ENCODE data around the gene WDFY3.

WDFY3 gene

GRCh38 chr4:84796394-84796793 lies 170.1 kb downstream of the WDFY3 start:
- DNase-seq (ENCODE audit: low read depth) = no peak

- no peak for DNase-seq (ENCODE audit: low read depth)
Observed at GRCh38 chr4:84792366-84793301, 173.9 kb downstream of the WDFY3 start.

GRCh38 chr4:84790769-84791565 lies 175.5 kb downstream of the WDFY3 start:
- no peak for DNase-seq (ENCODE audit: low read depth)

GRCh38 chr4:84786478-84786877 lies 180.0 kb downstream of the WDFY3 start:
- DNase-seq (ENCODE audit: low read depth) = no peak

- no peak for DNase-seq (ENCODE audit: low read depth)
Observed at GRCh38 chr4:84782517-84782916, 184.0 kb downstream of the WDFY3 start.

GRCh38 chr4:84780719-84781118 lies 185.8 kb downstream of the WDFY3 start:
- no peak for DNase-seq (ENCODE audit: low read depth)

GRCh38 chr4:84778041-84778440 lies 188.4 kb downstream of the WDFY3 start:
- peak; percentile 22 for DNase-seq (ENCODE audit: low read depth)

- no peak for DNase-seq (ENCODE audit: low read depth)
Observed at GRCh38 chr4:84767168-84767567, 199.3 kb downstream of the WDFY3 start.

- DNase-seq (ENCODE audit: low read depth) = no peak
Observed at GRCh38 chr4:84753321-84753972, 213.0 kb downstream of the WDFY3 start.

- DNase-seq (ENCODE audit: low read depth) = no peak
Observed at GRCh38 chr4:84751707-84752106, 214.8 kb downstream of the WDFY3 start.

- DNase-seq (ENCODE audit: low read depth) = no peak
Observed at GRCh38 chr4:84750960-84751283, 215.6 kb downstream of the WDFY3 start.

- DNase-seq (ENCODE audit: low read depth) = peak; percentile 18
Observed at GRCh38 chr4:84750260-84750959, 216.1 kb downstream of the WDFY3 start.

GRCh38 chr4:84740057-84740456 lies 226.4 kb downstream of the WDFY3 start:
- DNase-seq (ENCODE audit: low read depth) = no peak

- DNase-seq (ENCODE audit: low read depth) = no peak
Observed at GRCh38 chr4:84738622-84739021, 227.9 kb downstream of the WDFY3 start.

GRCh38 chr4:84737656-84738055 lies 228.8 kb downstream of the WDFY3 start:
- DNase-seq (ENCODE audit: low read depth) = no peak

- DNase-seq (ENCODE audit: low read depth) = no peak
Observed at GRCh38 chr4:84734037-84734436, 232.5 kb downstream of the WDFY3 start.

GRCh38 chr4:84733343-84734033 lies 233.0 kb downstream of the WDFY3 start:
- no peak for DNase-seq (ENCODE audit: low read depth)

- DNase-seq (ENCODE audit: low read depth) = no peak
Observed at GRCh38 chr4:84730375-84730774, 236.1 kb downstream of the WDFY3 start.

GRCh38 chr4:84727491-84727890 lies 239.0 kb downstream of the WDFY3 start:
- no peak for DNase-seq (ENCODE audit: low read depth)

GRCh38 chr4:84726356-84726755 lies 240.1 kb downstream of the WDFY3 start:
- DNase-seq (ENCODE audit: low read depth) = peak; percentile 8

- DNase-seq (ENCODE audit: low read depth) = no peak
Observed at GRCh38 chr4:84722720-84723119, 243.8 kb downstream of the WDFY3 start.

All from stromal cell of bone marrow (primary cell).